ENCODE measurements around the gene MKRN2OS.

MKRN2OS gene, protein sequence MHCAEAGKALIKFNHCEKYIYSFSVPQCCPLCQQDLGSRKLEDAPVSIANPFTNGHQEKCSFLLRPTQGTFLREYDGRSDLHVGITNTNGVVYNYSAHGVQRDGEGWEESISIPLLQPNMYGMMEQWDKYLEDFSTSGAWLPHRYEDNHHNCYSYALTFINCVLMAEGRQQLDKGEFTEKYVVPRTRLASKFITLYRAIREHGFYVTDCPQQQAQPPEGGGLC

DNA sequence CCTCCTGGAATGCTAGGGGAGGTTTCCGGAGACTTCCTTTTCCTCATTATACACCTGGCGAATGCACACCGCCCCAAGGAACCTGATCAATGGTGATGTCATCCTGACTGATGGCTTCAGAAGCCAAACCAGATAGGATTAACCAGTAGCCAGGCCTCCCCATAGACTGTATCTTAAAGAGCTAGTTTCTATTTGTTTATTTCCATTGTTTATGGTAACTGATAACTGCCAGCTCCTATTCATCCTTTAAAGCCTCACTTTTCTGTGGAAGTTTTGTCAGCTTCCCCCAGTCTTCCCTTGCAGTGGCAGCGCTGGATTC, at the start of gene MKRN2OS:
TSS of gene MKRN2OS (minus strand) at position 27 of the 319 bp plus-strand sequence. CDS start 35 bp downstream, outside the sequence.
- DNase-seq (ENCODE audit: low read depth in 2 of 2, low spot score in 1 of 2) = no peak

DNA sequence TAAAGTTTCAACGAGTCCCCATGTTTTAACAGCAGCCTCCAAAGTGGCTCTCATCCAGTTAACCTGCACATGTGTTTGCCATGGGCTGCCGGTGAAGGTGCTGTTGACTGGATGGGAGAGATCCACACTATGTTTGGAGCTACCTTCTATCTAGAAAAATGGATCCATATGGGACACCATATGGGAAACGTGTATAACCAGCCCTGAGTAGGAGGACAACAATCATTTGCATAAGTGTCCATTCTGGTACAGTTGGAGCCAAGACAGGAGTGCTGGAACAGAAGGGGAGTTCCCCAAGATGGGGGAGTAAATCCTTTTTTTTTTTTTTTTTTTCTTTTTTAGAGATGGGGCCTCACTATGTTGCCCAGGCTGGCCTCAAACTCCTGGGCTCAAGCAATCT, 48.2 kb upstream of the MKRN2OS start:
- DNase-seq (ENCODE audit: low read depth in 2 of 2, low spot score in 1 of 2) = no peak

DNA sequence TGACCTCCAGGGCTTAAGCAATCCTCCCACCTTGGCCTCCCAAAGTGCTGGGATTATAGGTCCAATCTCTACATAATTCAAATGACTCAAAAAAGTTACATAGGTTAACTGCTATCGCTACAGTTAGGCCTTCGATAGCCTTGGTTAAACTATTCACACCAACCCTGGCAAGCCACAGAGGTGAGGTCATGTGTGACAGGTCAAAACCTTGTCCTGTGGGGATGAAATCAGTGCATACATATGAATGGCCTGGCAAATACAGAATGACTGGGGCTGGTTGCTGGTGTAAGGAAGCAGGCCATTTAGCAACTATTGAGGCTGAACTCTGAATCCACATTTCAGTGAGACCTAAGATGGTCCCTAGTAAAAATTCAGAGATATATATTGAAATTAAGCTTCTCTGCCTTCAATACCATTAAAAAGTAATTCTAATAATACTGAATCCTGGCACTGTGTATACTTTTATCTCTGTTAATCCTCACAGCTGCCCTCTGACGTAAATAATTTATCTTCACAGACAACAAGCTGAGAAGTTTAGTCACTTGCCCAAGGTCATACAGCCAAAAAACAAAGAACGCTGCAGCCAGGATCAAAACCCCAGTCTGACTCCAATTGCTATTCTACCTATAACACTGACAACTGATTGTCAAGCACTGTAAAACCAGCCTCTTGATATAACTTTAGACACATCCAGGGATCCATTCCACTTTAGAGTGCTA, 46.9 kb upstream of the MKRN2OS start:
- no peak for DNase-seq (ENCODE audit: low read depth in 2 of 2, low spot score in 1 of 2)

DNA sequence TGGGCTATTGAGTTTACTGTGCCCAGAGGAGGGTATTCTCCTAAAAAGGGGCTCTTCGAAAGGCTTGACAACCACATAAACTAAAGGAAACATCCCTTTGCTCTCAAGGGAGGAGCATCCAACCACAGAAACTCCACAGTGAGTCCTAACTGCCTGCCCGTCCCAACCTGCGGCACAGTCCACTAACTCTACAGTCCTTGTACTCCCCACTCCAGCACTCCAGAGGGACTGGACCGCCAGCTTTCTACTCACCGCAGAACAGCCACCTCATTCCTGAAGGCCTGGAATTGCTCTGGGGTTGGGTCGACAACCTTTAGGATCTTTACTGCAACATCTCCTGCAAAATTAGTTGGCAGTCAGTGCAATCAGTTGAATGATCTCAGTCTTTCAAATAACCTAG, 46.2 kb upstream of the MKRN2OS start:
- no peak for DNase-seq (ENCODE audit: low read depth in 2 of 2, low spot score in 1 of 2)

DNA sequence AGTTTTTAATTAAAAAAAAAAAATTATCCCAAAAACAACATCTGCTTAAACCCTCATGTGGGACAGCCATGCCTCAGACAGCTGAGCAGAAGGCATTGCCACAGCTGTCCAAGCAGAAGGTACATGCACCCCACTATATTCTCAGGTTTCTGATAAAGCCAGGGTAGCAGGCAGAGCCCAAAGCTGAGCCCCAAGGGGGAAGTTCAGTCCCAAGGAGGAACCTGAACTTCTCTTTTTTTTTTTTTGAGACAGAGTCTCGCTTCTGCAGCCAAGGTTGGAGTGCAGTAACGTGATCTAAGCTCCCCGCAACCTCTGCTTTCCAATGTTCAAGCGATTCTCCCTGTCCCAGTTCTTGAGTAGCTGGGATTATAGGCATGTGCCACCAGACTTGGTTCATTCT, 44.8 kb upstream of the MKRN2OS start:
- DNase-seq (ENCODE audit: low read depth in 2 of 2, low spot score in 1 of 2) = no peak

DNA sequence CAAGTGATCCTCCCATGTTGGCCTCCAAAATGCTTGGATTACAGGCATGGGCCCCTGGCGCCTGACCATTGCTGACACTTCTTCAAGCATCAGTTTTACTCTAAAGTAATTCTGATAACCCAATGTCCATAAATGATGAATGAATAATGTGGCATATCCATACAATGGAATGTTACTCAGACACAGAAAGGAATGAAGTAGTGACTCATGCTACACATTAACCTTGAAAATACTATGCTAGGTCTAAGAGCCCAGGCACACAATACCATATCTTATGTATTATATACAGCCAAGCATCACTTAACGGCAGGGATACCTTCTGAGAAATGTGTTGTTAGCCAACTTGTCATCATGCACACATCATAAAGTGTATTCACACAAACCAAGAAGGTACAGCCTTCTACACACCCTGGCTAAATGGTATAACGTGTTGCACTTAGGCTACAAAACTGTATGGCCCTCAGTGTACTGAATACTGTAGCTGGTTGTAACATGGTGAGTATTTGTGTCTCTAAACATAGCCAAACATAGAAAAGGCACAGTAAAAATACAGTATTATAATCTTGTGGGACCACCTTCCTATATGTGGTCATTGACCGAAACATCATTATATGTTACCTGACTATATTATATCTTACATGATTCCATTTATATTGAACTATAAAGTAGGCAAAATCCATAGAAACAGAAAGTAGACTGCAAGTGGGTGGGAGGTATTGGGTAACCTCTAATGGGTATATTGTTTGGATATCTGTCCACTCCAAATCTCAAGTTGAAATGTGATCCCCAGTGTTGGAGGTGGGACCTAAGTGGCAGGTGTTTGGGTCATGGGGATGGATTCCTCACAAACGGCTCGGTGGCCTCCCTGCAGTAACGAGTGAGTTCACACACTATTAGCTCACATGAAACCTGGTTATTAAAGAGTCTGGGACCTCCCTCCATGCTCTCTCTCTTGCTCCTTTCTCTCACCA, 43.0 kb upstream of the MKRN2OS start:
- DNase-seq (ENCODE audit: low read depth in 2 of 2, low spot score in 1 of 2) = no peak

DNA sequence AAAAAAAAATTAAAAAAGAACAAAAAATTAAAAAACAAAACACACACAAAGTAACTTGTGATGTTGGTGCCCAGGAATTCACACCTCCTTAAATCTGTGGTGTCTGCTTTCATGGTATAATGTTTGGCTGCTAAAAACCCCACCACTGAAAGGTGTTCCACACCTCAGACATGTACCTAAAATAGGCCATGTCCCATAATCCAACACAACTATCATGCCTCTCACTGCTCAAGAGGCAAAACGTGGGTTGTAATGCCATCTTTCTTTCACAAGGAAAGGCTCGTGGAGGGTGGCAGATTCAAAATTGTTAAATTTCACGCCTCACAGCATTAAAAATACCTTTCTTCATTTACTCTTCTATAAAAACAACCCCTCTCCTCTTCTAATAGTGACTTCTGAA, 41.1 kb upstream of the MKRN2OS start:
- DNase-seq (ENCODE audit: low read depth in 2 of 2, low spot score in 1 of 2) = no peak

DNA sequence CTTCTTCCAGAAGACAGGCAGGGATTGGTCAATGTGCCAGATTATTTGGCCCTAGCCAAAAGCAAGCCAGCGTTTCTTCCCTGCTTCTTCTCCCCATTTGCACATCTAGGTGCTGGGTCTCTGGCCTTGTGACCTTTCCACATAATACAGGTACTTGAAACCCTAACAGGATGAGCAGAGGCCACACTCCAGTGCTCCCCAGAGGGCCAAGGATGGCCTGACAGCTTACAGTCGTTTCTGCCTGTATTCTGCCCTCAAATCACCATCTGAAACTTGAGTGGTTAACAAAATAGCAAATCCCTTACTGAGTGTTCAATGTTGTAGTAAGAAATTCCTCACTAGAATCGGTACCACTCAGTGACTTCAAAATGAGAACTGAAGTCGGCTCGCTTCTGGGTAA, 40.7 kb upstream of the MKRN2OS start:
- DNase-seq (ENCODE audit: low read depth in 2 of 2, low spot score in 1 of 2) = no peak

DNA sequence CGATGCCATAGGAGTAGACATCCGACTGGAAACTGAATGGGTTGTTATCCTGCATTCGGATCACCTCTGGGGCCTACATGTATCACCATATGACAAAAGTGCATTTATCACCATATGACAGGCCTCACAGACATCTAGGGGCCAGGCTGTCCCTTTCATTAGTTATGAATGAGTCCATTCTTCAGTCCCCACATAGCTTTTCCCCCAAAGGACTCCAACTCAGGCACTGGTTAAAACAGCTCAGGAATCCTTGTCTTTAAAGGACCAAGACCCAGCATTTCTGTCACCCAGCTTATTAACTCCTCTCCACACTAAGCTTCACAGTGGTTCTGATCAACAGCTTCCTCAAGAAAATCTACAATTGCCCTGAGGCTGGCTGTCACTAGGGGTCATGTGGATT, 39.9 kb upstream of the MKRN2OS start:
- no peak for DNase-seq (ENCODE audit: low read depth in 2 of 2, low spot score in 1 of 2)

DNA sequence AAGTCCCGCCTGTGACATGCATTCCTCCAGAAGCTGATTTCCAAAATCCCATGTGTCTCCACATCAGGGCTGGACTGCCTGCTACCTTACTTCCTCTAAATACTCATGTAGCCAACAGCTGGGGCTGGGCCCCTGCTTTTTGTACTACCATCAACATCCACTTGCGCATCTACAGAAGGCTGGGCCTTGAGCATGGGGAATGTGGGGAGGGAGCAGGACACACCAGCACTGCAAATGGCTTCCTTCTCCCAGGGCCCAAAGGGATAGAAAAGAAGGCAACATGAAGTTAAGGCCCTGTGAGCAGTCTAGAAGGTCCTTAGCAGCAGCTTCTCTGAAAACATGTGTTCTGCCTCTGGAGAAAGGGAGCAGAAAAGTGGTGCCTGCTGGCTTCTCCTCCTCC, 38.8 kb upstream of the MKRN2OS start:
- DNase-seq (ENCODE audit: low read depth in 2 of 2, low spot score in 1 of 2) = no peak

DNA sequence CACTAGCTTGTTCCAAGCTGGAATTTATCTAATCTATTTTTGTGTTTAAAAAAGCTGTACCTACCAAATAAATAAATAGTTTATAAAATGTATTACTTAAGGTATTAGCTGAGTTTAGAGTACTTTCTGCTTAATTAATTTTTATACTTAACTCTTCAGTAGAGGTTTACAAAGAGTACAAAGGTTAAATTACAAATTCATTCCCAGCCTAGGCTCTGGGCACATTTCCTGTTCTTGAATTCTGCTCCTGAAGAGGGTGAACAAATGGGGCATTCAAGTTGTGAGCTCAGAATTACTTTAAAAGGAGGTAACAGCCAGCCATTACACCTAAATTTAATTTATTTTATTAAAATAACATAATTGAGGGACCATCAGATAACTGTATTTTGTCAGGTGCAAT, 38.0 kb upstream of the MKRN2OS start:
- no peak for DNase-seq (ENCODE audit: low read depth in 2 of 2, low spot score in 1 of 2)

DNA sequence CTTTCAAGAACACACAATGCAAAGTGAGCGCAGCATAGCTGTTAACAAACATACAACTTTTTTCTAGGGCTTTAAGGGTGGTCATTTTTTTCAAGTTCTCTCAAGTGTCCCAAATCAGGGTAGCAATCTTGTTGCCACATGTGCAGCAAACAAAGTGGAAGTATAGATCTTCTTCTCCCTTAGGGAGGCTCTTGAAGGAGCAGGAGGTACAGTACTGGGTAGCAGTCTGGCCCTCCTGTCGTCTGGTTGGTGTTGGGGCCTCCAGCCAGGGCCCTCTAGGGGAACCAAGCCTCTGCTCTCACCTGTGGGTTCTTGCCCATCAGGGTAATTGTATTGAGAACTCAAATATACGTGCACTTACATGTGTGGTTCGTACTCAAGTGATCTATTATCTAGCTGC, 37.4 kb upstream of the MKRN2OS start:
- DNase-seq (ENCODE audit: low read depth in 2 of 2, low spot score in 1 of 2) = no peak

DNA sequence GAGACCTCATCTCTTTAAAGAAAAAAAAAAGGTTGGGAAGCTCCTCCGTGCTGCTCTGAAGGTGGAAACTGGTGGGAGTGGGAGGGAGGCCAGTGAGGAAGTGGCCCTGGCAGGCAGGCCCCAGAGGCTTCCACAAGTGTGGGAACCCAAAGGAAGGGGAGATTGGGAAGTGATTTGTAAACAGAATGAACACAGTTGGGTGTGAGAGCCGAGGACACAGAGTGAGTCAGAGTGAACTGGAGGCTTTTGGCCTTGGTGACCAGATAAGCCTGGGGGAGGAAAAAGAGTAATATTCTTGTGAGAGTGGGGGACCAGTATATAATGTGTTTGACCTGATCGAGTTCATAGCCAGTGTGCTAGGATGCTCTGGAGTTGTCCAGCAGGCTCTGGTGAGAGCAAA, 34.6 kb upstream of the MKRN2OS start:
- no peak for DNase-seq (ENCODE audit: low read depth in 2 of 2, low spot score in 1 of 2)

DNA sequence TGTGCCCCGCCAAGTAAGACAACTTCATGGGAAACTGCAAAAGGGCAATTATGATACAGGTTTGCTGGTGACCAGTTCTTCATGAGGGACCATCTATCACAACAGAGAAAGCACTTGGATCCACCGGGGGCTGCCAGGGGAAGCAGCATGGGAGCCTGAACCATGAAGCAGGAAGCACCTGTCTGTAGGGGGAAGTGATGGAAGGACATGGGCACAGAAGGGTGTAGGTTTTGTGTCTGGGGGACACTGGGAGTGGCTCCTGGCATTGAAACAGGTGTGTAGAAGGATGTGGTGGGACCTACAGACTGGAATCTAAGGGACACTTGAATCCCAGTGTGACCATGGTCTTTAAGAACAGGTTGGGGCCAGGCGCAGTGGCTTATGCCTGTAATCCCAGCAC, 34.2 kb upstream of the MKRN2OS start:
- no peak for DNase-seq (ENCODE audit: low read depth in 2 of 2, low spot score in 1 of 2)

DNA sequence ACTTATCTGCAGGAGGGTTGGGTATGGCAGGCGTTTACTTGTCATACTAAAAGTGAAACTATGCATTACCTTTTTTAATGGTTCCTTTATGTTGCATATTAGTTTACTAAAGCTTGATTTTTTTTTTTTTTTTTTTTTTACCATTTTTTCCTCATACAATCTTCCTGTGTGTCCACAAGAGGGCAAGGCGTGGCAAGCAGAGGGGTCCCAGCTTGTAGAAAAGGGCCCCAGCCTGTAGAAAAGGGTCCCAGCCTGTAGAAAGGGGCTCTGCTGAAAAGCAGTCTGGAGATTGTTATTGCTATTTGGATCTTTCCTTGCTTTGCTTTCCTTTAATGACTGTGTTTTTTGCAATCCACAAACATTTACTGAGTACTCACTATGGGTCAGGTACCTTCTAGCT, 33.4 kb upstream of the MKRN2OS start:
- no peak for DNase-seq (ENCODE audit: low read depth in 2 of 2, low spot score in 1 of 2)

DNA sequence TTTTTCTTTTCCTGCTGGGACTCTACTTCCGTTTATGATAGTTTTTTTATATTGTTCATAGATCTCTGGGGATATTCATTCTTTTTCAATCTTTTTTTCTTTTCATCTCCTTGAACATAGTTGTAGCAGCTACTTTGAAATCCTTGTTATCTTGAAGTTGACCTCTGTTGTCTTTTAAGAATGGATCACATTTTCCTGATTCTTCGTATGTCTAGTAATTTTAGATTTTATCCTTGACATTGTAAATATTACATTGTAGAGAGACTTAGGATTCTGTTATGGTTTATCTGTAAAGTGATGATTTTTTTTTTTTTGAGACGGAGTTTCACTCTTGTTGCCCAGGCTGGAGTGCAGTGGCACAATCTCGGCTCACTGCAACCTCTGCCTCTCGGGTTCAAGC, 32.1 kb upstream of the MKRN2OS start:
- no peak for DNase-seq (ENCODE audit: low read depth in 2 of 2, low spot score in 1 of 2)

DNA sequence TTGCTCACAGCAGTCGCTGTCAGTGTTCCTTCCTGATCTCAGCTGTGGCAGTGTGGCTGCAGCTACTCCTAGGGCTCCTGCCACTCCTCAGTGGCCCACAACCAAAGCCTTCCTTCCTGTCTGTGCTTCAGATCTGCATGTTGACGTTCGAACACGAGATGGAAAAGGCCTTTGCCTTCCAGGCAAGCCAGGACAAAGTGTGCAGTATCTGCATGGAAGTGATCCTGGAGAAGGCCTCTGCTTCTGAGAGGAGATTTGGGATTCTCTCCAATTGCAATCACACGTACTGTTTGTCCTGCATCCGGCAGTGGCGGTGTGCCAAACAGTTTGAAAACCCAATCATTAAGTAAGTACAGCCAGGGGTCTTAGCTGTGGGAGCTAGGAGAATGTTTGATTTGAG, 29.4 kb upstream of the MKRN2OS start:
- DNase-seq (ENCODE audit: low read depth in 2 of 2, low spot score in 1 of 2) = no peak

DNA sequence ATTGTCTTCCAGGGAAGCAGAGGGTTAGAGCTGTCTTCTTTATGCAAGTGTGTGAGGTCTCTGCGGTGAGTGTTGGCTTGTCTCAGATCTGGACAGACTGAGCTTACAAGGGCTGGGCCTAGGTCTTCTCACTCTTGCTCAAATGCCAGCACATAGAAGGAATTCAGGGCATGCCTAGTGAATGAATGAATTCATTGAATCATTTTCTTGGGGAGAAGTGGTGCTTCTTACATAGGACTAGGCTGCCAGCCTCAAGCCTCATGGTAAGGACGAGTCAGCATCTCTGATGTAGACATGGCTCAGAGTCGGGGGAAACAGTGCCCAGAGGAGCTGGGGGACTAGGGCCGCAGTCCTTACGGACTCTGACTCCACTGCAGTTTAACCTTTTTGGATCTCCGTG, 28.8 kb upstream of the MKRN2OS start:
- DNase-seq (ENCODE audit: low read depth in 2 of 2, low spot score in 1 of 2) = no peak

DNA sequence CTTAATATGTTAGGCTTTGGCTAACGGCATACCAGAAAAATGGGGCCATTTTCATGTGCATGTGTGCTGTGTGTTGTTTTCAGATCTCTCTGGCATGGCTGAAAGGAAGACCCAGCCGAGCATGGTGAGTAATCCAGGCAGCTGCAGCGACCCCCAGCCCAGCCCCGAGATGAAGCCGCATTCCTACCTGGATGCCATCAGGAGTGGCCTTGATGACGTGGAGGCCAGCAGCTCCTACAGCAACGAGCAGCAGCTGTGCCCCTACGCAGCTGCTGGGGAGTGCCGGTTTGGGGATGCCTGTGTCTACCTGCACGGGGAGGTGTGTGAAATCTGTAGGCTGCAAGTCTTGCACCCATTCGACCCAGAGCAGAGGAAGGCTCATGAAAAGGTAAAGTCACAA, 26.7 kb upstream of the MKRN2OS start:
- DNase-seq (ENCODE audit: low read depth in 2 of 2, low spot score in 1 of 2) = no peak

DNA sequence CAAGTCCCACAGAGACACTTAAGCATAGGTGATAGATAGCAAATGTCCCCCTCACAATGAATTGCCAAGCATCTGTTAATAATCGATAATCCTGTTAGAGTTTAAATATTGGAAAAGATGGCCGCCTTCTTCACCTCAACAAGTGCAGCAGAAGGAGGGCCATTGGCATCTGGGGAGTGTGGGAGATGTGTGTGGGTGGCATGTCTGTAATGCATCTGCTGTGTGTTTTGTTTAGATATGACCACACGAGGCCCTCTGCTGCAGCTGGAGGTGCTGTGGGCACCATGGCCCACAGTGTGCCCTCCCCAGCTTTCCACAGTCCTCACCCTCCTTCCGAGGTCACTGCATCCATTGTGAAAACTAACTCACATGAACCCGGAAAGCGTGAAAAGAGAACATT, 24.5 kb upstream of the MKRN2OS start:
- no peak for DNase-seq (ENCODE audit: low read depth in 2 of 2, low spot score in 1 of 2)

DNA sequence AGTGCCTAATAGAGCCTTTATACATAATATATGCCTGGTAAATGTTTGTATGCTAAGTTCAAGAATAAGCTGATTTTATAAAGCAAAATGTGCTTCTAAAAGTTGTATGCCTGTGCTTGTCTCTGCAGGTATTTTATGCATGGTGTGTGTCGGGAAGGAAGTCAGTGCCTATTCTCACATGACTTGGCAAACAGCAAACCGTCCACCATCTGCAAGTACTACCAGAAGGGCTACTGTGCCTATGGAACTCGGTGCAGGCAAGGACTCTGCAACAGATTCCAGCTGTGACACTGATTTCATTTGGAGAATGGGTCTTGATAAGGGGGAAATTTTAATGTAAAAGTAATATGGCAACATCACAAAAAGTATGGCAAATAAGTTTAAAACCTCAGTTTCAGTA, 23.4 kb upstream of the MKRN2OS start:
- no peak for DNase-seq (ENCODE audit: low read depth in 2 of 2, low spot score in 1 of 2)

DNA sequence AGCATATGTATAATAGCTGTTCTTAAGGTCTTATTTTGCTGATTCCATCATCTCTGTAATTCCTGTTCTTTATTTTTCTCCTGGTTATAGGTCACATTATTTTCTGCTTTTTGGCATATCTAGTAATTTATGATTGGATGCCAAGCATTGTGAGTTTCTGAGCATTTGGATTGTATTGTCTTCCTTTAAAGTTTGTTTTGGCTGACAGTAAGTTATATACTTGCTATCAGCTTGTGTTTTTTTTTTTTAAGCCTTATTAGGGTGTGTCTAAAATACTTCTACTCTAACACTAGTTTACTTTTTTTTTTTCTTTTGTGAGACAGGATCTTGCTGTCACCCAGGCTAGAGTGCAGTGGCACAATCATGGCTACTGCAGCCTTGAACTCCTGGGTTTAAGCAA, 21.7 kb upstream of the MKRN2OS start:
- DNase-seq (ENCODE audit: low read depth in 2 of 2, low spot score in 1 of 2) = no peak
